A549 treated with AZD9567 at 1 μM for 4 hours (cell line): Measurements from ENCODE around the gene DRD2. TPM values are rescaled to one million over a fixed set of nuclear protein-coding genes. Genes with fewer than 3 reads are reported as not detected.

ENCODE experiments used
- total RNA-seq: library from RNA; stranded (reverse); fragments of 200-300 nt; extraction: Qiagen RNA extraction; gene quantifications from 5 replicates; pipeline ENCODE4 v1.2.3, GENCODE V29; 2022; ENCODE audit not compliant: insufficient read depth

Gene DRD2
- 0.03 to 0.08 TPM (median 0.06 TPM) in 3 of 5 replicates, not detected in the others for total RNA-seq

GRCh38 chr11:113475160-113475761 is at the start of gene DRD2:
TSS of gene DRD2 (minus strand) at chr11:113475398. CDS start at chr11:113424651, 50,747 bp downstream.

GRCh38 chr11:113387605-113388211 is 87.5 kb downstream of the DRD2 start, which contains the start of gene ANKK1:
TSS of gene ANKK1 (plus strand) at chr11:113387779. CDS start at chr11:113387885, 106 bp downstream.

Other genes starting within 250 kb of the DRD2 start
- 4.6 to 6.9 TPM (median 6.7 TPM) in 5 replicates for gene TTC12, start 160.8 kb downstream of the DRD2 start, total RNA-seq
- 0.02 to 0.08 TPM (median 0.05 TPM) in 4 of 5 replicates, not detected in the other for gene ANKK1, start 87.6 kb downstream of the DRD2 start, total RNA-seq
- 0.09 to 0.33 TPM (median 0.14 TPM) in 4 of 5 replicates, not detected in the other for gene TMPRSS5, start 230.9 kb upstream of the DRD2 start, total RNA-seq